ENCODE data around the gene CEACAM1. TPM values are rescaled to one million over a fixed set of nuclear protein-coding genes. Genes with fewer than 3 reads are reported as not detected.
"Not testable (repeated sequence)": the region's sequence is repeated elsewhere in the genome, so short reads cannot be mapped to it uniquely, and the experiment has no call there.

CEACAM1 gene
- polyA plus RNA-seq, 1 donor (not counting 4 experiments of a cell fraction or from before 2014, with no cell fraction given) = 2.2 TPM

DNA sequence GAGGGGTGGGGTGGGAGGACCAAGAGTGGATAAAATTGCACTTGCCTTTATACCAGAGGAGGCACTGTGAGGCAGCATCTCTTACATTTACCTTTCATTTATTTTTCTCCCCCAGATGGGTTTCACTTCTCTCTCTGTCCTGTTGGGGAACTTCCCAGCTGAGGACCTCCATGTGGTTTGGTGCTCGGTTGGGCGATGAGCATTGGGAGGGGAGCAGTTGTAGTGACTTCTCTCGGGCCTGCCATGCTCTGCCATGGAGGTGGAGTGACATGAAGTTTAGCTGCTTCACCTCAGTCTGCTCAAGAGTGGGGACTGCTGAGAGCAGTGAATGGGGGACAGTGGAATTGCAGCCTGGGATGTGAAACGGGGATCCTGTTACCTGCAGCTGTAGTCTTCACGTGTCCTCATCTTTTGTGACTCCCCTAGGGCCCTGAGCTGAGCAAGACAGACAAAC, 62.4 kb downstream of the CEACAM1 start:
- Histone ChIP-seq H4K20me1 (ENCODE audit: control insufficient read depth, extremely low read depth, insufficient read depth, low read length) (no peaks in the 10 kb centered on the region), H3K27me3 (ENCODE audit: control insufficient read depth, extremely low read depth, insufficient read depth, low read length) (no peaks in the 10 kb centered on the region), H3K36me3 (ENCODE audit: control insufficient read depth in 2 of 2, extremely low read depth in 1 of 2, insufficient read depth in 2 of 2, low read length in 2 of 2) (no peaks in the 10 kb centered on the region), H3K9me1 (ENCODE audit: control insufficient read depth, extremely low read depth, insufficient read depth, low read length) (no peaks in the 10 kb centered on the region), H2AFZ (ENCODE audit: control insufficient read depth, low read length) (no peak overlapping the region), H3K79me2 (ENCODE audit: control insufficient read depth, insufficient read depth, low read length) (no peaks in the 10 kb centered on the region), H3K4me2 (ENCODE audit: control insufficient read depth, extremely low read depth, insufficient read depth, low read depth, low read length) (no peak overlapping the region), H3K9ac (ENCODE audit: control insufficient read depth, extremely low read depth, insufficient read depth, low read length) (no peak overlapping the region), H3K4me1 (ENCODE audit: control insufficient read depth, extremely low read depth, insufficient read depth, low read length) (peaks cover 5% of the 10 kb centered on the region), H3K27ac (ENCODE audit: control insufficient read depth, insufficient read depth, low read length) (no peak overlapping the region), H3K4me3 (ENCODE audit: control insufficient read depth in 2 of 3, extremely low read depth in 1 of 3, insufficient read depth in 2 of 3, low read depth in 1 of 3, low read length in 3 of 3) (no peak overlapping the region), H3K9me3 (ENCODE audit: control insufficient read depth, low read depth, low read length) (no peaks in the 10 kb centered on the region)
- no peak for FAIRE-seq
- no peak for DNase-seq (ENCODE audit: low read depth, low spot score)
- dilution Hi-C loops (cut with MboI; ENCODE audit: extremely low pct_ligation_motif_present, low sequenced_read_pairs) = no loop called here
- TF ChIP-seq CTCF (optimal IDR thresholded peaks at IDR 0.05 in 1 of 3, IDR thresholded peaks at IDR 0.05 in 1 of 3, conservative IDR thresholded peaks at IDR 0.05 in 1 of 3; ENCODE audit: extremely low read depth in 1 of 3, insufficient read depth in 2 of 3, low read length in 3 of 3) (no peak), EZH2 (IDR thresholded peaks at IDR 0.05; ENCODE audit: low read length) (no peak)

DNA sequence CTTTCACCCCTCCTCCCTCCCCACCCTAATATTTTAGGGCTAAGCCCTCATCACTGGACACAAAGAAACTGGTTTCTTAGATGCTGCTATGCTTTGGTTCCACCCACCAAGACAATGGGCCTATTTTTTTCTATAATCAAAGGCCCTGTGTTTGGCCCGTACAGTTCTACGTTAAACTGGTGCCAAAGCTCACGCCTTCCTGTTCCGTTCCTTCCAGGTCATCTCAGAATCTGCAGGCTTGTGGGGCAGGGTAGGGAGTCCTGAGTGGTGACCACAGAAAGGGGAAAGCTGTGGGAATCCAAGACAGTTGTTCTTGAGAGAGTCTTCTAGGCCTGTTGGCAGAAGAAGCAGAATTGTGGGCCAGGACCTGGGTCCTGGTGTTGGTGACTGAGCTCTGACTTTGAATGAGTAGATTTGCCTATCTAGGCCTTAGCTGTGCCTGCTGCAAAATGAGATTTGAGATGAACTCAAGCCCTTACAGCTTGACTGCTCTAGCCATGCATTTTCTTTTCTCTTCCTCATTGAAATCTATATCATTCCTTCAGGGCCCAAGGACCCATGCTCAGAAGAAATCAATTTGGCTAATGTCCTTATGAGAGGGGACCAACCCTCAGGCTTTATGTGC, 66.5 kb downstream of the CEACAM1 start:
- no peaks in the 10 kb centered on the region for H3K79me2 ChIP-seq (ENCODE audit: control insufficient read depth, insufficient read depth, low read length)
- TF ChIP-seq EZH2 (IDR thresholded peaks at IDR 0.05; ENCODE audit: low read length) = no peak
- H4K20me1 ChIP-seq (ENCODE audit: control insufficient read depth, extremely low read depth, insufficient read depth, low read length) = no peaks in the 10 kb centered on the region
- H2AFZ ChIP-seq (ENCODE audit: control insufficient read depth, low read length) = no peak overlapping the region
- H3K27me3 ChIP-seq (ENCODE audit: control insufficient read depth, extremely low read depth, insufficient read depth, low read length) = no peaks in the 10 kb centered on the region
- H3K4me2 ChIP-seq (ENCODE audit: control insufficient read depth, extremely low read depth, insufficient read depth, low read depth, low read length) = no peak overlapping the region
- dilution Hi-C loops (cut with MboI; ENCODE audit: extremely low pct_ligation_motif_present, low sequenced_read_pairs) = no loop called here
- no peak overlapping the region for H3K4me3 ChIP-seq (ENCODE audit: control insufficient read depth in 2 of 3, extremely low read depth in 1 of 3, insufficient read depth in 2 of 3, low read depth in 1 of 3, low read length in 3 of 3)
- no peaks in the 10 kb centered on the region for H3K4me1 ChIP-seq (ENCODE audit: control insufficient read depth, extremely low read depth, insufficient read depth, low read length)
- no peak for FAIRE-seq
- DNase-seq (ENCODE audit: low read depth, low spot score) = no peak
- no peaks in the 10 kb centered on the region for H3K36me3 ChIP-seq (ENCODE audit: control insufficient read depth in 2 of 2, extremely low read depth in 1 of 2, insufficient read depth in 2 of 2, low read length in 2 of 2)
- no peaks in the 10 kb centered on the region for H3K9me1 ChIP-seq (ENCODE audit: control insufficient read depth, extremely low read depth, insufficient read depth, low read length)
- no peaks in the 10 kb centered on the region for H3K9me3 ChIP-seq (ENCODE audit: control insufficient read depth, low read depth, low read length)
- no peak overlapping the region for H3K27ac ChIP-seq (ENCODE audit: control insufficient read depth, insufficient read depth, low read length)
- H3K9ac ChIP-seq (ENCODE audit: control insufficient read depth, extremely low read depth, insufficient read depth, low read length) = no peak overlapping the region

- H3K9me3 ChIP-seq (ENCODE audit: control insufficient read depth, low read depth, low read length); H3K4me1 ChIP-seq (ENCODE audit: control insufficient read depth, extremely low read depth, insufficient read depth, low read length); H4K20me1 ChIP-seq (ENCODE audit: control insufficient read depth, extremely low read depth, insufficient read depth, low read length); H3K79me2 ChIP-seq (ENCODE audit: control insufficient read depth, insufficient read depth, low read length); H3K4me3 ChIP-seq (ENCODE audit: control insufficient read depth in 2 of 3, extremely low read depth in 1 of 3, insufficient read depth in 2 of 3, low read depth in 1 of 3, low read length in 3 of 3); H3K36me3 ChIP-seq (ENCODE audit: control insufficient read depth in 2 of 2, extremely low read depth in 1 of 2, insufficient read depth in 2 of 2, low read length in 2 of 2); DNase-seq (ENCODE audit: low read depth, low spot score); H3K9me1 ChIP-seq (ENCODE audit: control insufficient read depth, extremely low read depth, insufficient read depth, low read length); H3K27ac ChIP-seq (ENCODE audit: control insufficient read depth, insufficient read depth, low read length); H3K4me2 ChIP-seq (ENCODE audit: control insufficient read depth, extremely low read depth, insufficient read depth, low read depth, low read length); H3K27me3 ChIP-seq (ENCODE audit: control insufficient read depth, extremely low read depth, insufficient read depth, low read length); H3K9ac ChIP-seq (ENCODE audit: control insufficient read depth, extremely low read depth, insufficient read depth, low read length); FAIRE-seq; H2AFZ ChIP-seq (ENCODE audit: control insufficient read depth, low read length); dilution Hi-C loops (cut with MboI; ENCODE audit: extremely low pct_ligation_motif_present, low sequenced_read_pairs): not testable (repeated sequence)
Measured at GRCh38 chr19:42461231-42461630, 67.0 kb downstream of the CEACAM1 start.
